GM18517 (cell line): ENCODE measurements around the gene GREB1L.
A peak's percentile ranks its signal among the peaks of the same experiment; 100 is the strongest.
"Not testable (repeated sequence)": the region's sequence is repeated elsewhere in the genome, so short reads cannot be mapped to it uniquely, and the experiment has no call there.

Experiments used
- ATAC-seq: cut with Tn5 transposase; IDR thresholded peaks from one replicate; pipeline ENCODE4 v1.9.1; 2021; ENCODE audit warnings: mild to moderate bottlenecking, moderate library complexity; ENCODE audit not compliant: unreplicated experiment

GREB1L gene

GRCh38 chr18:21242141-21242779 is at the start of gene GREB1L:
GREB1L (plus strand) TSS chr18:21242232; CDS start chr18:21383519, 141,287 bp downstream.
- ATAC-seq, result no peak

DNA sequence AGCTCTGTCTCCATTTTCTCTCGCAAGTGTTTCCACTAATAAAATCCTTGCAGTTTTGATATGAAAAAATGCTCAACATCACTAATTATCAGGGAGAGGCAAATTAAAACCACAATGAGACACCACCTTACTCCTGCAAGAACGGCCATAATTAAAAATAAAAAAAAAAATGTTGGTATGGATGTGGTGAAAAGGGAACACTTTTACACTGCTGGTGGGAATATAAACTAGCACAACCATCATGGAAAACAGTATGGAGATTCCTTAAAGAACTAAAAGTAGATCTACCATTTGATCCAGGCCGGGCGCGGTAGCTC is 49.8 kb upstream of the GREB1L start:
- ATAC-seq, result no peak

DNA sequence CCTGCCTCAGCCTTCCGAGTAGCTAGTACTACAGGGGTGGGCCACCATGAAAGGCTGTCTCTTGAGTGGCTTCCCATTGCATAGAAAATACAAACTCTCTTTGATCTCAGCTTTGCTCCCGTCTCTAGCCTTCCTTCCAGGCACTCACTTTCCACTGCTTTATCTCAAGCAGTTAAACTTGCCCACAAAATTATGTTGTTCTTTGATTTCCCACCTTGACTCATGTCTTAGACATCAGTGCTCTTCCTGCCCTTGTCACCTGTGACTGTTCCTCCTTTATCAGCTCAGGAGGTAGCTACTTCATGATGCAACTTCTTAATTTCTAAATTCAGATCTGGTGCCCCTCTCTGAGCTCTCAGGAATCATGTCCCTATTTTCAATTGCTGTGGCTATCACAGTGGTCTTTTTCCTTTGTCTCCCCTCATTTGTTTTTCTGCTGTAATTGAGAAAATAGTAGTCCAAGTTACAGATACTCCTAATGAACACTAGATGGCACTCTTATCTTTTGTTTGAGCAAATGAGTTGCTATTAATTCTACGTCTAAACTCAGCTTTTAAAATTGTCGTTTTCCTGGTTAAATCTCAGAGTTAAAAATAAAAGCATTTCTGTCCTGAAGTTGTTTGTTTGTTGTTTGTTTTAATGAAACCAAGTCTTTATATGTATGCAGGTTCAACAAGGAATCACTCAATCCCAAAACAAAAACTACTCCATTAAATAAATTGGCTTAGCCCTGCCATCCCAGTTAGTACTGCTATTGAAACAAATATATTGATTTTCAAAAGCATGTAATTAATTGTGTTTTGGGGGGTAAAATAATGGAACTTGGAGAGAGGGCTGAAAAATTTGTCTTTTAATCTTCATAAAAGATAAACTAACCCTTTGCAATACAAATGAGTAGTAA is 46.9 kb upstream of the GREB1L start:
- ATAC-seq, result peak; percentile 60

GRCh38 chr18:21196426-21196825 is 45.6 kb upstream of the GREB1L start:
- no peak for ATAC-seq

DNA sequence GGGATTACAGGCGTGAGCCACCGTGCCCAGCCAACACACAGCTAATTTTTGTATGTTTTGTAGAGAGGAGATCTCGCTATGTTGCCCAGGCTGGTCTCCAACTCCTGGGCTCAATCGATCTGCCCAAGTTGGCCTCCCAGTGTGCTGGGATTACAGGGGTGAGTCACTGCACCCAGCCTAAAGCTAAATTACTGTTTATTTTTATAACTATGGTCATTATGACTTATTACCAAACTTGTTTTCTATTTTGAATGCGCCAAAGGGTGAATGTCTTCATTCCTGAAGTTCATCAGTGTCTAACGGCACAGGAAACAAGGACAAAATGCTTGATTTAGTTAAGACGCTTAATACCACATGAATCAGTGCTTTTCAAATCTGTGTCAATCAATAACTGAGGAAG is 38.9 kb upstream of the GREB1L start:
- no peak for ATAC-seq

DNA sequence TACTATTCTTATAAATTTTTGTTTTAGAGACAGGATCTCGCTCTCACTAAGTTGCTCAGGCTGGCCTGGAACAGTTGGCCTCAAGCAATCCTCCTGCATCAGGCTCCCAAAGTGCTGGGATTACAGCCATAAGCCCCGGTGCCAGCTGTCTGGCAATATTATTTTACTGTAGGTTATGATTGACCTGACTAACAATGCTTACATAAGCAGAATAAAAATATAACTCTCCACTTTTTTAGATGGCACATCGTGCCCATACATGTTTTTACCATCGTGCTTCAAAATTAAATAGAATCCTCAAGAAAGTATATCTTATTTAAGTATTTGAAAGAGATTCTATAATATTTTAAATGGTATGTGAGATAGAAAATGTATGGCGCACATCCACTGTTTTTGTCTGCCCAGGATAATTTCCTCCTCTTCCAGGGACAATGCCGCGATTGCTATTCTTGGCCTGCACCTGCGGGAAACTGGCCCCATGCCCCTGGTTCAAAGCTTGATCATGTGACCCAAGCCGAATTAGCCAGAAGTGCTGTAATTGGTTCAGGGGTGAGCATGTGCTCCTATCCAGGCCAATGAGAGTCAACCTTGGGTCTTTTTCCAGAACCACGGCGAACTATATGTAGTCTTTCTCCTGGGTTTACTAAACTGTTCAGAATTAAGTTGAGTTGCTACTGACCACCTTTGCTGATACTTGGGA is 38.3 kb upstream of the GREB1L start:
- ATAC-seq, result no peak

- ATAC-seq, result no peak
Observed at GRCh38 chr18:21205695-21206094, 36.3 kb upstream of the GREB1L start.

DNA sequence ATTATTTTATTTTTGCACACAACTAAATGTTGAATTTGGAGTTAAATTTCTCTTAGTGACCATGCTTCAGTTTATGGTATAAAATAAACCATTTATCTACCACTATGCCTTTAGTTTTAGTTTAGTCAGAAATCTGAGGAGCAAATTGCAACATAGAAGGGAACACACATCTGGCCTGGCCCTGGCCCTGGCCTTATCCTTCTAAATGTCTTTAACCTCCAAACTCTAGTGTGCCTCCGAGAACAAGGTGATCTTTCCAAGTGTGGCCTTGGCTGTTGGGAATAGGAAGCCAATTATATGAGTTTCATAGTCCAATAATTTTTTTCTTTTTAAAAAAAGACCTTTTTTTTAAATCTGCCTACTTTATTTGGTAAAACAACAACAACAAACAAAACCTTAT is 31.8 kb upstream of the GREB1L start:
- ATAC-seq, result no peak

GRCh38 chr18:21210784-21211183 is 31.2 kb upstream of the GREB1L start:
- ATAC-seq, result no peak

DNA sequence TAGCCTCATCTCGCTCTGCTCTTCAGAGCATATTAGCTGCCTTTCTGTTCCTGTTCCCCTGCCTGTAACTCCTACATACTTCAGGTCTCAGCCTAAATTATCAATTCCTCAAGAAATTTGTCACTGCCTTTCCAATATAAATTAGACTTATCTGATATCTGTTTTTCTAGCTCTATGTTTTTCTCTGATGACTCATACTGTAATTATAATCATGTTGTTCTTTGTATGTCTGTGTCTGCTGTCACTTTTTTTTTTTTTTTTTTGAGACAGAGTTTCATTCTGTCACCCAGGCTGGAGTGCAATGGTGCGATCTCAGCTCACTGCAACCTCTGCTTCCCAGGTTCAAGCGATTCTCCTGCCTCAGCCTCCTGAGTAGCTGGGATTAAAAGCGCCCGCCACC is 27.6 kb upstream of the GREB1L start:
- ATAC-seq, result not testable (repeated sequence)

- ATAC-seq, result no peak
Observed at GRCh38 chr18:21215490-21215889, 26.5 kb upstream of the GREB1L start.

DNA sequence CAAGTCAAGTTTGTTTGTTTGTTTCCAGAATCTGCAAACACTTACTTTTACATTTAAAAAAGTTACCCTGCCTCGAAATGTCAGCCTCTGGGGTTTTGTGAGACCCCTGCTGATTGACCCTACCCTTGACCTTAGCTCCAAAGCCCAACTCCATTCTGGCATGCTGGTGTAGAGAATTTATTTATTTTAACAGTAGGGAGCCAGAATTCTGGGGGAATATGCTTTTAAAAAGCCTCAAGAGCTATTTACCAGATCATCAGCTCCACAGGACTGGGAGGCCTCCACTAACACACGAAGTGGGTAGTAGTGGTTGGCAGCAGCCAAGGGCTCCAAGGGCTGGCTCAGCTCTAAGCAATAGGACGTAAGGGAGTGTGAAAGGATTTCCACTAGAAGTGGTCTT is 23.2 kb upstream of the GREB1L start:
- ATAC-seq, result no peak

DNA sequence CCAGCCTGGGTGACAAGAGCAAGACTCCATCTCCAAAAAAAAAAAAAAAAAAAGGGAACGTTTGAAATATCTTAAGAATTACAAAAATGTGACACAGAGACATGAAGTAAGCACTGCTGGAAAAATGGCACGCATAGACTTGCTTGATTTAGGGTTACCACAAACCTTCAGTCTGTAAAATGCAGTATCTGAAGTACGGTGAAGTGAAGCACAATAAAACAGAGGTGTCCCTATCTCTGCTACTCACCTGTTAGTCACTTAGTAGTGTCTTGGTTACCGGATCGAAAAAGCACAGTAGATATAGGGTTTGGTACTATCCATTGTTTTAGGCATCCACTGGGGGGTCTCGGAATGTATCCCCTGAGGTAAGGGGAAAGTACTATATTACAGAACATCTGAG is 11.6 kb upstream of the GREB1L start:
- no peak for ATAC-seq

DNA sequence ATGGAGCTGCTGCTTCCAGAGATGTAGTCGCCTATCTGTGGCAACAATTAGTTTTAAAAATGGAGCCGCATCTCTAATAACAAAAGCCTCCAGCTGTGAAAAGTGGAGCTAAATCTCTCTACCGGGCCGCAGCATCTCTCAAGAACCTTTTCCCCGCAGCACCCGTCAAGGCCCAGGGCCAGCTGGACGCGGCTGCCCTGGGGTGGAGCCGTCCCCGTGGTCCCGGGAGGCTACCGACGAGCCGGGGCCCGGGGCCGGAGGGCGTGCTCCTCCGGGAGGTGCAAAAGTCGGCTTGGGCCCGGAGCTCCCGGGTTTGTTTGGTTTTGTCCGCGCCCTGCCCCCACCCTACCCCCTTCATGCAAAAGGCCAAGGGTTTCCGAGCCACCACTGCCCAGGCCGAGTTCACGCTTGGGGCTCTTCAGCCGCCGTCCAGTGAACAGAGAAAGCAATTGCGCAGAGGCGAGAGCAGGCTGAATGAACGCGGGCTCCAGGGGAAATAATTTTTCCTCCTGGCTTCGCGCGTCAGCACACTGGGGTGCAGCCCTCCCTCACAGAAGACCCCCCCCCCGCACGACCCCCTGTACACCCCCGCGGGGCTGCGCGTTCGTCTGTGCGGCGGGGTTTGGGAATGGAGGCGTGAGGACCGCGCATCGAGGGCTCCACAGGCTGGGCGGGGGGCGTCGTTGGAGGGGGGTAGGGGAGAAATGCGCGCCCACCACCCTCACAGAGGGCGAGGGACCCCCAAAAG is 557 bp upstream of the GREB1L start:
- ATAC-seq, result no peak

DNA sequence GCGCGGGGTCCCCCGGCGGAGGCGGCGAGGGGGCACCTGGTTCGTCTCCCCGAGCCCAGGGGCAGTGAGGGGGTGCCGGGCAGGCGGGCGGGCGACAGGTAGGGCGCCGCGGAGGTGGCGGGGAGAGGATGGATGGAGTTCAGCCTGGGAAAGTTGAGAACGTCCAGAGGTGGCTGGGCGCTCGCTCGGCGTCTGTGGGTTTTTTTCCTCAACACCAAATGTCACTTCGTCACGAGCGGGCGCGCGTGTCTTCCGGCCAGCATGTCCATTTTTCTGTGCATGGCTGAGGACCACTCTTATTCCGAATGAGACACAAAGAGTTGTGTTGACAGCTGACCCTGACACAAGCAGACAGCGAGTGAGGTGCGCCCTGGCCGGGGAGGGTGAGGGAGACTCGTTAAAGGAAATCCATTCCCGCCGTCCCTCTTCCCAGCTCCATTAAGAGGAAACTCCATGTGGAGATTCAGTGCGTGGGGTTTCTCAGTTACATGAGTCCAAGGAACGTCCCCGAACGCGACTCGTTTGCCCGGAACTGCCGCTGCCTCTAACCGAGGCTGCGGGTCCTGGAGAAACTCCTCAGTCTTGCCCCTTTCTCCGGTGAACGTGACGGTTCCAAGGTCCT is 859 bp downstream of the GREB1L start:
- no peak for ATAC-seq

GRCh38 chr18:21254576-21254975 is 12.5 kb downstream of the GREB1L start:
- ATAC-seq, result no peak

DNA sequence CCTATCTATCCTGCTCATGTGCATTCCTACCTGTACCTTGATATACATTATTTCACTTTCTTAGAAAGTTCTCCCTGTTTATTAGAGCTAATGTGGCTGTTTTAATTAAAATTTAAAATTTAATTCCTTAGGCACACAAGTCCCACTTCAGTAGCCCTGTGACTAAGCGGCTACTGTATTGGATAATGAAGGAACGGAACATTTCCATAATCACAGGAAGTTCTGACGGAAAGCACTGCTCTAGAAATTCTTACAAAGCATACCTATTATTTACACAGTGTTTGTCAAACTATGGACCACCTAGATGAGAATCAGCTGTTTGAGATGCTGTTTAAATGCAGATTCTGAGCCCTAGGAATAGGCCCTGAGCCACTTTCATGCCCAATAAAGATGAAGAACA is 13.2 kb downstream of the GREB1L start:
- ATAC-seq, result no peak

DNA sequence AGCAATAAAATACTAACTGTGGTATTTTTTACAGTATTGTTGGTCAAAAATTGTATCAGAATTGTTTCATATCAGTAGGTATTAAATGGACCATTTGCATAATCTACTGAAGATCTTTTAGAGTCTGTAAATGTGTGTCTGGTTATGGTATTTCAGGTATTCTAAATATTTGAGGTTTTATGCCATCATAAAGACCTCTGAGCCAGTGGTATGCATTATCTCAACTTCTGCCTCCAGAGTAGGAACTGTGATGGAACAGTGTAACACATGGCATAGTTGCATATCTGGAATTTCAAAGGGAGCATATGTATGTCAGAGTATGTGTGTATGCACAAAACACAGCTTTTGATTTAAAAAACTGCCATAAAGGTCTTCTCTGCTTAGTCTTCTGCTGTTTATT is 15.4 kb downstream of the GREB1L start:
- no peak for ATAC-seq

DNA sequence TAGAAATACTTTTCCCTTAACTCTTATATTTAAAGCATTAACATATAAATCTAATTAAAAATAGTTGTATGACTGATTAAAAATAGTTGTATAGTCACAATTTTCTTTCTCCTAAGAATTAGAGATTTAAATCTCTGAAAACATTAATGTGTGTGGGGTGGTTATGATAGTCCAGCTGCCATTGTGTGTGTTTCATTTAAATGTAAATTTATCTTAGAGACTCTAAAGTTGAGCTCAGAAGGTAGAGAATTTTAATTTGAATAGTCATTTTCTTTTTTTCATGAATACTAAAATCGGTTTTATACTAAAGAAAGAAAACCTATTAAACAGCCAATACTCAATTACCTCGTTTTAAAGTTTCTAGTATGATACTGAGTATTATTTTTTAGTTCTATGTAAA is 18.6 kb downstream of the GREB1L start:
- no peak for ATAC-seq

DNA sequence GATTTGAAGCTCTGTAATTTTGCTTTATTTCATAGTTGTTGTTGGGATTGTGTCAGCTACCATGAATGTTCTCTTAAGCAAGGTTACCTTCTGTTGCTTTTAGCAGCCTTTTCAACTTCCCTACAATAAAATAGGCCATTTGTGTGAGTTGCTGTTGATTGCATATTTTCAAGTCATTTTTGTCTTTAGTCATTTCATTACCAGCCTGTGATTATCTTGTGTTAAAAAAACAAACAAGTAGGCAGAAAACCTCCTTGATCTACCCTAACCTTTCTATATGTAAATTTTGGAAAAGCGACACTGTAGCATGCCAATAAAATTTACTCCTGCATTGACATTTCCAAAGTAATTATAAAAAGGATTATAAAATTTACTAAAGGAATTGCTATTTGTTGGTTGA is 19.3 kb downstream of the GREB1L start:
- no peak for ATAC-seq

DNA sequence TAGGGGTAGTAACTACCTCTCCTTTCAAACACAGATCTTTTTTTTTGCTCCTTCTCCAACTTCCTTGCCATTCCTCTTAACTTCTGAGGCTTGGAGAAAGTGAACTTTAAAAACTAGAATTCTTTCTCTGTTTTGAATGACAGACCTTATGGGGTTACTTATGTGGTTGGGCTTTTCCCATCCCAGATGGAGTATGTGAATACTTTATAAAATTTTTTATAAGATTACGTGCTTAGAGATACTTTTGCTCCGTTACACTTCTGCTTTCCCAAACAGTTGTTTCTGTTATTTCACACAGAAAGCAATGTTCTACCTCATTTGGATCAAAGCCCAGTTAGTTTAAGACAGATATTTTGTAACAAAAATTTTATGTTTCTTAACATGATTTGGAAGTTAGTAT is 20.2 kb downstream of the GREB1L start:
- no peak for ATAC-seq
